Stimulated activated CD4-positive, alpha-beta T cell treated with anti-CD3 and anti-CD28 coated beads, TNF-alpha, amount 100 ng/mL, for 1 hour (primary cell): ENCODE measurements around the gene NFASC.

Experiments used
- DNase-seq, 3 donors: peaks; one replicate each; pipeline ENCODE4 v3.0.0-alpha.2; 2020; ENCODE audit warnings: low read depth in 3 of 3, low spot score in 1 of 3

The NFASC gene

GRCh38 chr1:205032508-205032907, 161.8 kb downstream of the NFASC start:
- DNase-seq = no peak

GRCh38 chr1:205037539-205037938, 166.9 kb downstream of the NFASC start:
- DNase-seq = no peak

GRCh38 chr1:205038132-205038786, 167.6 kb downstream of the NFASC start:
- no peak for DNase-seq

- no peak for DNase-seq
Observed at GRCh38 chr1:205041001-205041715, 170.5 kb downstream of the NFASC start.

DNA sequence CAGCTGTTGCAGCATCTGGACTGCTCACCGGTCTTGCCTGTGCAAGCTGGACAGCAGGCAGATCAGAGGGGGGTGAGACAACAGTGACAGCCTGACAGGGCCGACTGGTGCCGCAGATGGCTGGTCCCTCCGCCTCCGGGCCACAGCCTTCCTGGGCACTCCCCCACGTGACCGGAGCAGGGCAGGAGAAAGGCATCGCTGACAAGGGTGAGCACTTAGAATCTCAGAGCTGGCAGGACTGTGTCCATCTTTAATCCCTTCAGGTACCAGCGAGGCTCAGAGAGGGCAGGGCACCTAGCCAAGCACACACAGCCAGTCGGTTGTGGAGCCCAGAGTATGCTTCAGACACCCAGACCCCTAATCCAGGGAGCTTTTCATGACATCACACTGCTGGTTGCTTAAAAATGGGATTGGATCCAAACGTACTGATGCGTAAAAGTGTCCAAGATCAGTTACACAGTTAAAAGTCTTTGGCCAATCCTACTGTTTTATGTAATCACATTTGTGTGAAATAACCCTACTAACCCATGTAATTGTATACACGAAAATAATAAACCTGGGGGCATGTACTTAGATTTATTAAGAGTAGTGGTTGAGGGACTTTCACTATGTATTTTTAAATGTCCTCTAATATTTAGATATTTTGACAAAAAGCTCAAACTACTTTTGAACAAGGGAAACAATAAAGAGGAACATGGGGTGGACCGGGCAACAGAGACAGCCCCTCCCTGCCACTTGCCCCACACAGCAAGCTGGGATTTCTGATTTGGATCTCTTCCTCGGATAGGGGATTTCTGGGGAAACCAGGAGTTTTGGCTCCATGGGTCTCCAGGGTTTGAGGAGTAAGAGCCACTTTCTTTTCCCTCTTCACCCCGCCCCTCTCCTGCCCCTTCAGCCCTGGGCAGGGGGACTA, 171.6 kb downstream of the NFASC start:
- no peak for DNase-seq

GRCh38 chr1:205042911-205043806, 172.5 kb downstream of the NFASC start, which contains the start of gene CNTN2:
Gene CNTN2, plus strand, starts transcription at chr1:205043212. Its CDS starts 9,974 bp downstream, at chr1:205053186.
- DNase-seq = no peak

DNA sequence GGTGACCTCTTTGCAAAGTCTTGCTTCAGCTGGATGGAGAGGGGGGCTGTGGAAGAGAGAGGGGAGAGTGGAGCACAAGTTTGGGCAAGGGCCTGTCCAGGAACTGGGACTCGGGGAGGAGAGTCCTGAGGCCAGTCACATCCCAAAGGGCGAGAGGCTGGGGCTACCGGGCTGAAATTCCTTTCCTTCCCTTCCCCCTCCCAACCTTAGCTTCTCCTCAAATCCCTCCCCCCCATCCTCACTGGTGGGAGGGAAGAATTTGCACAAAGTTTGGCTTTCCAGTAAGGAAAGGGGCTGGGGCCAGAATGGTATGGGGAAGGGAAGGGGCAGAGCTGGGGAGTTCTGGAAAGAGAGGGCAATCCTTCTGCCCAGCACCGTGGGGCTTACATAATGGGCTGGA, 173.2 kb downstream of the NFASC start:
- no peak for DNase-seq

GRCh38 chr1:205044741-205045140, 174.1 kb downstream of the NFASC start:
- no peak for DNase-seq

GRCh38 chr1:205045146-205045545, 174.5 kb downstream of the NFASC start:
- DNase-seq = no peak

GRCh38 chr1:205046870-205047269, 176.2 kb downstream of the NFASC start:
- DNase-seq = no peak

- DNase-seq = no peak
Observed at GRCh38 chr1:205047764-205048231, 177.1 kb downstream of the NFASC start.

DNA sequence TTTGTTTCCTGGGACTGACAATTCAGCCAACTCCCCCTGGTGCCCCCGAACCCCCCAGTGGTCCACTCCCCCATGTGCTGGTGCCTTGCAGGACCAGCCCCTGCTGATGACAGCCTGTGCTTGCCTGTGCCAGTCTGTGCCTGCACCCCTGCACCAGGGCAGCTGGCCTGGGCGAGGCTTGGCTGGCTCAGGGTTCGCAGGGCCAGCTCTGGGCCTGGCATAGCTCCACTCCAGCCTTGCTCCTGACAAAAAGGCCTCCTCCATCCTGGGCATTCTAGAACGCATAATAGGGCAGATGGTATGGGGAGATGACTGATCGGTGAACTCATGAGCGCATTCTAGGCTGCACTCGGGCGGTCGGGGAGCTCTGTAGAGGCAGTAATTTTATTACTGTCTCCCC, 177.7 kb downstream of the NFASC start:
- no peak for DNase-seq

DNA sequence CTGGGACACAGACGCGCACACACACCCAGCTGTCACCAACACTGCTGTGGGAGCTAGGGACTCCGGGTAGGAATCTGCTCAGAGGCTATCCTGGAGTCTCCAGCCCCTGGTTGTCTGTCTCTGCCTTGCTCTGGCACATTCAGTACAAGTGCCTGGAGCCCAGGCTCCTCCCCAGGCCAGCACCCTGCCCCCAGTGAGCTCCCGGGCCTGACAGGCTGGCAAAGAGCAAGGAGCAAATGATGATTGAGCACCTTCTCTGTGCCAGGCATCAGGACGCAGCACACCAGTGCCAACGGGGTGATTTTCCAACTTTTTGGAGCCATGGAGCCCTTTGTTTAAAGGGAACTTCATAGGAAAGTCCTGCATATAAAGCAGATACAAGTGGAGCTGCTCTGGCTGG, 178.8 kb downstream of the NFASC start:
- no peak for DNase-seq

DNA sequence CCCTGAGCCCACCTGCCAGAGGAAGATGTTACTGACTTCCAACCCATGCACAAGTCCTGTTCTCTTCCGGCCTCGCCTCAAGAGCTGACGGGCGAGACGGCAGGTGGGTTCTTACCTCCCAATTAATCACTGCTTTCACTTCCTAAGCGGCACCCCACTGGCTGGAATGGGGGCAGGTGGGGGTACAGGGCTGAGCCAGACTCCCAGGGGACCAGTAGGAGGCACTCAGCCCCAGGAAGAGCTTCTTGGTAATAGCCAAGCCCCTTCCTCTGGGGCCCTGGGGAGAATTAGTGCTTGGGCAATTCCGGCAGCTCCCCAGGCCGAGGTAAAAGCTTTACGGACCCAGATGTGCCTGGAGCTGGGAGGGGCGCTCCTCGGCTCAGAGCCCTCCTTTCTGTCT, 182.0 kb downstream of the NFASC start:
- no peak for DNase-seq

- DNase-seq = no peak
Observed at GRCh38 chr1:205053296-205053695, 182.6 kb downstream of the NFASC start.

GRCh38 chr1:205054013-205054412, 183.4 kb downstream of the NFASC start:
- DNase-seq = no peak

GRCh38 chr1:205056188-205056611, 185.5 kb downstream of the NFASC start:
- no peak for DNase-seq

DNA sequence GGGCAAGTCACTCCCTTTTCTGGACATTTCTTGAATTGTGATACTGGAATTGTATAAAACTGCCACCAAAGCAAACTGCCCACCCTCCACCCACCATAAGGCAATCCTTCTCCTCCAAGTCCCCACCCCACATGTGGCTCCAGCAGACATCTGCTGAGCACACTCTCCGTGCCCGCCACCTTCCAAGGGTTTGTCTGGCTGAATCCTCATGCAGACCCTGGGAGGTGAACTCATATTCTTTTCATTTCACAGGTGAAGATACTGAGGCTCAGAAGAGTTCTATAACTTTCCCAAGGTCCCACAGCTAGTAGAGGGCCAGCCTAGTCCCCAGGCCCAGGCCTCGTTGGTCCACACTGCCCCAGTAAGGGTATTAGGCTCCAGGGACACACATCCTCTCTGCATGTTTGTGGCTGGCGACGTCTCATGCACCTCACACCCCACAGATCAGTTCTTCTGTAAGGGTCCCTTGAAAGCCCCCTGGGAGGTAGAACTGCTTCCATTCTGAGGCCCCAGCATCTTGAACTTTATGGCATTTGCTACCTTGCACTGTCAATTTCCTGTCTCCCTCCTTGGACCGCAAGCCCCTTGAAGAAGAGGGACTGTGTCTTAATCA, 186.4 kb downstream of the NFASC start:
- no peak for DNase-seq

DNA sequence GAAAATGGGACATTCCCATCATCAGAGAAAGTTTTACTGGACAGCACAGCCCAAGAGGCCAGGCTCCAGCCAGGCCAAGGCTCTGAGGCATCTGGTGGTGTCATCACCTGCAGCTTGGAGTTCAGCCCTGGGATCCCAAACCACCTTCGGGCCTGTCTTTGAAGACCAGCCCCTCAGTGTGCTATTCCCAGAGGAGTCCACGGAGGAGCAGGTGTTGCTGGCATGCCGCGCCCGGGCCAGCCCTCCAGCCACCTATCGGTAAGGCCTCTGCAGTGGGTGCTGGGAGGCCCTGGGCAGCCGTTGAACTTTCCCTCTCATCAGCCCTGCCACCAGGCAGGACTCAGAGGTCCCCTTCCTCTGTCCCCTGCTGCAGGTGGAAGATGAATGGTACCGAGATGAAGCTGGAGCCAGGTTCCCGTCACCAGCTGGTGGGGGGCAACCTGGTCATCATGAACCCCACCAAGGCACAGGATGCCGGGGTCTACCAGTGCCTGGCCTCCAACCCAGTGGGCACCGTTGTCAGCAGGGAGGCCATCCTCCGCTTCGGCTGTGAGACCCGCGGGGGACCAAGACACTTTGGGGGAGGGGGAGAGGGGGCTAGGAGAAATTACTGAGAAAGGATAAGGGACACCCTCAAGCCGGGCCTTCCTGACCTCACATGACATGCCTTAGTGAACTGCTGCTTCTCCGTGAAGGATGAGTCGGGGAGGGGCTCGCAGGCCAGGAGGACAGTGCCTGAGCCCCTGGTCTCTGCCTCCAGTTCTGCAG, 187.3 kb downstream of the NFASC start:
- no peak for DNase-seq
